ENCODE data around the gene MDM2.
"Not testable (repeated sequence)": the region's sequence is repeated elsewhere in the genome, so short reads cannot be mapped to it uniquely, and the experiment has no call there.

The MDM2 gene

DNA sequence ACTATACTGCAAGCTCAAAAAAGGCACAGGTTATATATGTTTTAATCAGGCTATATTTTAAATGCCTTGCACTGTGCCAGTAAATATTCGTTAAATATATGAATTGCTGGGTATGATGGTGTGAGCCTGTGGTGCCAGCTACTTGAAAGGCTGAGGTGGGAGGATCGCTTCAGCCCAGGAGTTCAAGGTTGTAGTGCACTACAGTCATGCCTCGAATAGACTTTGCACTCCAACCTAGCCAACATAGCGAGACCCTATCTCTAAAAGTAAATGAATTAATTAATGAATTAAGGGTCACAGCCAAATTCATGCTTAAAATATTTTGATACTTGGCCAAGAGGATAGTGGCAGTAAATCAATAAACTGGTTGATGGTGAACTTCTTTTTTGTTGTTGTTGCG lies 22.2 kb upstream of the MDM2 start:
- DNase-seq (ENCODE audit: low read depth in 2 of 2) = no peak

DNA sequence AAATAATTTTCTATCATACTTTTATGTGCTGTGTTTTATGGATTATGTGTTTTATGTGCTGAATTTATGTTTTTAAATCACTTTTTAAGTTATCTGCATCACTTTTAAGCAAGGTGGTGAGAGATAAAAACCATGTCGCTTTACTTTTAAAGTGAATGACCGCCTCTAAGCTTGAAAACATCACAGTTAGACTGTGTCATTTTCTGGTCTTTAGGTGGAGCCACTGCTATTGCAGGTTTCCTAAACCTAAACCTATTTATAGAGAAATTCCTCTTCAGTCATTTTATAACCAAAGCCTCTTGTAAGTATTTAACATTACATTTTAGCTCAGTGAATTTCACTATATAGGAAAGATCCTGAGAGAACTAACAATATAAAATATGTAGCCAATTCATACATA lies 21.0 kb upstream of the MDM2 start:
- DNase-seq (ENCODE audit: low read depth in 2 of 2) = no peak

DNA sequence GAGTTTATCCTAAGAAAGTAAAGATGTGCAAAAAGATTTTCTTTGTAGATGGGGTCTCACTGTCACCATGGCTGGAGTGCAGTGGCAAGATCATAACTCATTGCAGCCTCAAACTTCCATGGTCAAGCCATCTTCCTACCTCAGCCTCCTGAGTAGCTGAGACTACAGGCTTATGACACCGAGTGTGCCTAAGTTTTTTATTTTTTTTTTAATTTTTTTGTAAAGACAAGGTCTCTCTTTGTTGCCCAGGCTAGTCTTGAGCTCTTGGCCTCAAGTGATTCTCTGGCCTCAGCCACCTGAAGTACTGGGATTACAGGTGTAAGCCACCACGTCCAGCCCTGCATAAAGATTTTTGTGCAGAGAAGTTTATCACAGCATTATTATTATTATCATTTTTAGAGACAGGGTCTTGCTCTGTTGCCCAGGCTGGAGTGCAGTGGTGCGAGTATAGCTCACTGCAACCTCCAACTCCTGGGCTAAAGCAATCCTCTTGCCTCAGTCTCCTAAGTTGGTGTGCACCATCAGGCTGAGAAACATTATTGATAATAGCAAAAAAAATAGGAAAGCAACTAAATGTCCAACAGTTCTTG lies 19.3 kb upstream of the MDM2 start:
- no peak for DNase-seq (ENCODE audit: low read depth in 2 of 2)

DNA sequence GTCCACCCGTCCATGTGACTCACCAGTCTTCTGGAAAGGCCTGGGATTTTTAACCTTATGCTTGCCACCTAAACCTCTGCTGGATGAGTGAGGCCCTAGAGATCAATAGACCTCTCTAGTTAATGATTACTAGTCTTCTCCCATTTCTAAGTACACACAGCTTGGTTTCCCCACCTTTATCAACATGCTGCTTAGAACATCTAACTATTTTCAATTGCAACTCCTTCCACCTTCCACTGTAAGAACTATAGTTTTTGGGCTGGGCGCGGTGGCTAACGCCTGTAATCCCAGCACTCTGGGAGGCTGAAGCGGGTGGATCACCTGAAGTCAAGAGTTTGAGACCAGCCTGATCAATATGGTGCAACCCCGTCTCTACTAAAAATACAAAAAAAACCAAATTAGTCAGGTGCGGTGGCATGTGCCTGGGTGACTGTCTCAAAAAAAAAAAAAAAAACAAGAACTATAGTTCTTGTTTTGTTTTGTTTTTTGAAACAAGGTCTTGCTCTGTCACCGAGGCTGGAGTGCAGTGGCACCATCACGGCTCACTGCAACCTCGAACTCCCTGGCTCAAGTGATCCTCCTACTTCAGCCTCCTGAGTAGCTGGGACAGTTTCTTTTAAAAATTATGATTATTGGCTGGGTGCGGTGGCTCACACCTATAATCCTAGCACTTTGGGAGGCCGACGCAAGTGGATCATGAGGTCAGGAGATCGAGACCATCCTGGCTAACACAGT lies 18.7 kb upstream of the MDM2 start:
- no peak for DNase-seq (ENCODE audit: low read depth in 2 of 2)

DNA sequence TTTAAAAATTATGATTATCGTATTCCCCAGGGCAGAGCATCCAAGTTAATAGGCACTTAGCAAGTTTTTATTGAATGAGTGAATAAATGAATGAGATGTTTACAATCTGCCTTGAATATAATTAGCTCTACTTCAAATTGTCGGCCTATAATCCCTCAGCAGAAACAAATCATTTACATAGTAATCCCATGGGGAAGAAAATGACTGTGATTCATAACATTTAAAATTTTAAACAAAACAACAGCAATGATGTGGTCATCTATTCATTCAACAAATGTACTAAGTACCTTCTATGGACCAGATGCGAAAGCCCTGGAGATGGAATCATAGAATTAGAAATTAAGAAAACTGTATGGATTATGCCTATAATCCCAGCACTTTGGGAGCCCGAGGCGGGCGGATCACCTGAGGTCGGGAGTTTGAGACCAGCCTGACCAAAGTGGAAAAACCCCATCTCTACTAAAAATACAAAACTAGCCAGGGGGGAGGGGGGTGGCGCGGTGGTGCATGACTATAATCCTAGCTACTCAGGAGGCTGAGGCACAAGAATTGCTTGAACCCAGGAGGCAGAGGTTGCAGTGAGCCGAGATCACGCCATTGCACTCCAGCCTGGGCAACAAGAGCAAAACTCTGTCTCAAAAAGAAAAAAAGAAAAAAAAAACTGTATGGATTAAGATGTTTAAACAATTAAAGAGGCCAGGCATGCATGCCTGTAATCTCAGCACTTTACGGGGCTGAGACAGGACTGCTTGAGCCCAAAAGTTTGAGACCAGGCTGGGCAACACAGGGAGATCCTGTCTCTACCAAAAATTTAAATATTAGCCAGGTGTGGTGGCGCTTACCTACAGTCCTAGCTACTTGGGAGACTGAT lies 17.7 kb upstream of the MDM2 start:
- no peak for DNase-seq (ENCODE audit: low read depth in 2 of 2)

DNA sequence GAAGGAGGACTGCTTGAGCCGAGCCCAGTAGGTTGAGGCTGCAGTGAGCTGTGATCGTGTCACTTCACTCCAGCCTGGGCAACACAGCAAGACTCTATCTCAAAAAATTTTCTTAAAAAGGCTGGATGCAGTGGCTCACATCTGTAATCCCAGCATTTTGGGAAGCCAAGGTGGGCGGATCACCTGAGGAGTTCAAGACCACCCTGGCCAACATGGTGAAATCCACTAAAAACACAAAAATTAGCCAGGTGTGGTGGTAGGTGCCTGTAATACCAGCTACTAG lies 17.1 kb upstream of the MDM2 start:
- no peak for DNase-seq (ENCODE audit: low read depth in 2 of 2)

DNA sequence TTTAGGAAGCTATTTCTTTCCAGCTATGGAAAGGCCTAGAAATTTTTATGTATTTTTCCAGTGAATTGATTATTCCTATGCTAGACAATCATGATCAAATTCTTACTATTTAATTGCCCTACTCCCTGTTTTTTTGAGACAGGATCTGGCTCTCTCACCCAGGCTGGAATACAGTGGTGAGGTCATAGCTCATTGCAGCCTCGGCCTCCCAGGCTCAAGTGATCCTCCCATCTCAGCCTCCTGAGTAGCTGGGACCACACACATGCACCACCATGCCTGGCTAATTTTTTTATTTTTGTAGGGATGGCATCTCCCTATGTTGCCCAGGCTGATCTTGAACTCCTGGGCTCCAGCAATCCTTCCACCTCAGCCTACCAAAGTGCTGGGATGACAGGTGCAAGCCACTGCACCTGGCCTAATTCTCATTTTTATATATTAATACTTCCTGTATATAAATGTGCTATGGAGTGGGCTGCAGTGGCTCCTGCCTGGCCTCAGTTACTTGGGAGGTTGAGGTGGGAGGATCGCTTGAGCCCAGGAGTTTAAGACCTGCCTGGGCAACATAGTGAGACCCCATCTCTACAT lies 16.0 kb upstream of the MDM2 start:
- DNase-seq (ENCODE audit: low read depth in 2 of 2) = no peak

DNA sequence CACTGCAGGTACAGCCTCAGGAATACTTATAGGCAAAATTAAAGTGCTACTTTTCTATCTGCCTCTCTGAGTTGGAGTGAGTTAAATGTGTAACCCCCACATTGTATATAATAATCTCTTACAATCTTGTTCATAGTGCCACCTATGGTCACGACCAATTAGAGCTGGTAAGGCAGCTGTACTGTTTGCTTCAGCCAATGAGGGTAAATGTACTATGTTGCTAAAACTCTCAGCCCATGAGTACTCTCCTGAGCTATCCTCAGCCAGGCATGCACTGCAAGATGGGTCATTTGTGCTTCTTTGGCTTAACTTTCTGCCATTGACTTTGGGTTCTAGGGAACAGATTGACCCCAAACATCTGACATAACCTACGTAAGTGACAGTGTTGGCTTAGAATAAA lies 15.0 kb upstream of the MDM2 start:
- DNase-seq (ENCODE audit: low read depth in 2 of 2) = no peak

DNA sequence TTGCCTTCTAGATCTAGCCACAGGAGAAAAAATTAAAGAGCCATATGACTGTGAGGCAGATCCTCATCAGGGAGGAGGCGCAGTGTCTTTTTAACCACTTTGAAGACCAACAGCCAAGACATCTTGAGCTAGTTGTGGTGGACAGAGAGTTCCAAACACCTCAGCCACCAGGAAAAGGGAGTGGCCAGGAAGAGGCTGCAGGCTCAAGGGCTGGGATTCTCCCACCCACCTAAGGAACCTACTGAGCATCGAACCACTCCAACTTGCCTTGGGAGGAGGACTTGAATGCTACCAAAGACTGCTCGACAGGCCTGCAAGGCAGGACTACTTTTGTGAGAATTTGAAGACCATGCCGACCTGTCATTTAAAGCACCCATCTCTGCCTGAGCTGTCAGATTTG lies 14.5 kb upstream of the MDM2 start:
- DNase-seq (ENCODE audit: low read depth in 2 of 2) = no peak

DNA sequence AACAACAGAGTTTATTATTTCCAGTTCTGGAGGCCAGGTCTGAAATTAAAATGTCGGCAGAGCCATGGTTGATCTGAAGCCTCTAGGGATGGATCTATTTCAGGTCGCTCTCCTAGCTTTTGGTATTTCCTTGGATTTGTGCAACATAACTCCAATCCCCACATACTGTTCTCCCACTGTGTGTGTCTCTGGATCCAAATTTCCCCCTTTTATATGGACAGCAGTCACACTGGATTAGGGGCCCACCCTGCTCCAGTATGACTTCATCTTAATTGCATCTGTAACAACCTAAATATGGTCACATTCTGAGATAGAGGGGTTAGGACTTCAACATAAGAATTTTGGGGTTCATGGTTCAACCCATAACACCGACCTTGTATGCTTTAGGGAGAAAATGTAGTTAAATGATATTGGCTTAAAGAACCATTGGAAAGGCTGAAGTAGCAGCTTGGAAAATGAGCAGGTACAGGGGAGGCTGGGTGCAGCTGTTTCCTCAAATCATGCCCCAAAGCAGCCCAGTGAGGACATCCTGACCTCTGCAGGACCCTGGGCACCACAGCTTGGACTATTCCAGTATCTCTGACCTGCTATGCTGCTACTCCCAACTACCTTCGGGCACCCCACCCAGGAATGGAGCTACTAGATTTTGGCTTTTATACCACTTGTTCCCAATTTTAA lies 13.9 kb upstream of the MDM2 start:
- no peak for DNase-seq (ENCODE audit: low read depth in 2 of 2)

DNA sequence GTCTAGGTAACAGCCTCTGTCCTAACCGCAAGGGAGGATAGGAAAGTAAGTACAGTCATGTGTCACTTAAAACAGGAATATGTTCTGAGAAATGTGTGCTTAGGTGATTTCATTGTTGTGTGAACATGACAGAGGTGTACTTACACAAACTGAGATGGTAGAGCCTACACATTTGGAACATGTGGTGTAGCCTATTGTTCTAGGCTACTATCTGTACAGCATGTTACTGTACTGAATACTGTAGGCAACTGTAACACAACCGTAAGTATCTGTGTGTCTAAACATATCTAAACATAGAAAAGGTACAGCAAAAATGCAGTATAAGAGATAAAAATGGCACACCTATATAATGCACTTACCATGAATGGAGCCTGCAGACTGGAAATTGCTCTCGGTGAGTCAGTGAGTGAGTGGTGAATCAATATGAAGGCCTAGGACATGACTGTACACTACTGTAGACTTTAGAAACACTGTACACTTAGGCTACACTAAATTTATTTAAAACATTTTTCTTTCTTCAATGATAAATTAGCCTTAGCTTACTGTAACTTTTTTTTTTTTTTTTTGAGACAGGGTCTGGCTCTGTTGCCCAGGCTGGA lies 13.2 kb upstream of the MDM2 start:
- DNase-seq (ENCODE audit: low read depth in 2 of 2) = no peak

DNA sequence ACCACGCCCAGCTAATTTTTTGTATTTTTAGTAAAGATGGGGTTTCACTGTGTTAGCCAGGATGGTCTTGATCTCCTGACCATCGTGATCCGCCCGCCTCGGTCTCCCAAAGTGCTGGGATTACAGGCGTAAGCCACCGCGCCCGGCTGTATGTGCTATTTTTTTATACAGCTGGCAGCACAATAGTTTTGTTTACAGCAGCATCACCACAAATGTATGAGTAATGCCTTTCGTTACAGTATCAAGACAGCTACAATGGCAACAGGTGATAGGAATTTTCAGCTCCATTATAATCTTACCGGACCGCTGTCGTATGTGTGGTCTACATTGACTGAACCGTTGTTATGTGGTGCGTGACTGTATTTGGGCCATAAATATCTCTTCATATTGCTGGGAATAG lies 11.6 kb upstream of the MDM2 start:
- DNase-seq (ENCODE audit: low read depth in 2 of 2) = no peak

DNA sequence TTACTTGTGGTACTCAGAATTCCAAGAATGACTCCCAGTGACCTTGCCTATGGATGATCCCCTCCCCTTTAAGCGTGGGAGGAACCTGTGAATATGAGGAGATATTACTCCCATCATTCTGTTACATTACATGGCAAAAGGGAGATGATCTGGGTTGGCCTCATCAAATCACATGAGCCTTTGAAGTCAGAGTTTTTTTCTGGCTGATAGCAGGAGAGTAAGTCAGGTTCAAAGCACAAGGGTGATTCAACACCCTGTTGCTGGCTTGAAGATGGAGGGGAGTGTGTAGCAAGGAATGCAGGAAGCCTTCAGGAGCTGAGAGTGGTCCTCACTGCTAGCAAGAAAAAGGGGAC lies 9.1 kb upstream of the MDM2 start:
- DNase-seq (ENCODE audit: low read depth in 2 of 2) = no peak

DNA sequence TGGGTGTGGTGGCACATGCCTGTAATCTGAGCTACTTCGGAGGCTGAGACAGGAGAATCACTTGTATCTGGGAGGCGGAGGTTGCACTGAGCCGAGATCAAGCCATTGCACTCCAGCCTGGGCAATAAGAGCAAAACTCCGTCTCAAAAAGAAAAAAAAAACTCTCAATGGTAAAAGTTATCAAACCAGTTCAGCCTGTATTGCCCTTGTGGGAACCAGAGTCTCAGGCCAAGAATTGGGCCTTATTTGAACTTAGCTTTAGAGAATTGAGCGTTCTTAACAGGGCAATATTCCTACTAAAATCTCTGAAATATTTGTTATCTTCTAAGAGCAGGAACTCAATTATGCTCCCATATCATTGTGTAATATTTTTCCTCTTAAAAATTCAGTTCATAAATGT lies 7.7 kb upstream of the MDM2 start:
- no peak for DNase-seq (ENCODE audit: low read depth in 2 of 2)

DNA sequence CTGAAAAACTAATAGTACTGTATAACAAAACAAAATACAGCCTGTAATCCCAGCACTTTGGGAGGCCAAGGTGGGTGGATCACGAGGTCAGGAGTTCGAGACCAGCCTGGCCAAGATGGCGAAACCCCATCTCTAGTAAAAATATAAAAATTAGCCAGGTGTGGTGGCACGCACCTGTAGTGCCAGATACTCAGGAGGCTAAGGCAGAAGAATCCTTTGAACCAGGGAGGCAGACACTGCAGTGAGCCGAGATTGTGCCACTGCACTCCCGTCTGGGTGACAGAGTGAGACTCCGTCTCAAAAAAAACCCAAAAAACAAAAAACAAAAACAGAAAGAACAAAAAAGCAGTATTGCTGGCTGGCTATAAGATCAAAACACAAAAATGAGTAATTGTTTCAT lies 6.9 kb upstream of the MDM2 start:
- DNase-seq (ENCODE audit: low read depth in 2 of 2) = not testable (repeated sequence)

DNA sequence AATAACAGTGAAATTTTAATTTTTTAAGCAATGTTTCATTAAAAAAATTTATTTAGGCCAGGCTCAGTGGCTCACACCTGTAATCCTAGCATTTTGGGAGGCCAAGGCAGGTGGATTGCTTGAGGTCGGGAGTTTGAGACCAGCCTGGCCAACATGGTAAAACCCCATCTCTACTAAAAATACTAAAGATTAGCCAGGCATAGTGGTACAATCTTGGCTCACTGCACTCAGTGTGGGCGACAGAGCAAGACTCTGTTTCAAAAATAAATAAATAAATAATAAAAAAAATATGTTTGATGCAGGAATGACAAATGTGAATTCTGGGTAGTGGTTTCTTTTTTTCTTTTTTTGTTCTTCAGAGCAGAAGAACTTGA lies 5.6 kb upstream of the MDM2 start:
- DNase-seq (ENCODE audit: low read depth in 2 of 2) = not testable (repeated sequence)

DNA sequence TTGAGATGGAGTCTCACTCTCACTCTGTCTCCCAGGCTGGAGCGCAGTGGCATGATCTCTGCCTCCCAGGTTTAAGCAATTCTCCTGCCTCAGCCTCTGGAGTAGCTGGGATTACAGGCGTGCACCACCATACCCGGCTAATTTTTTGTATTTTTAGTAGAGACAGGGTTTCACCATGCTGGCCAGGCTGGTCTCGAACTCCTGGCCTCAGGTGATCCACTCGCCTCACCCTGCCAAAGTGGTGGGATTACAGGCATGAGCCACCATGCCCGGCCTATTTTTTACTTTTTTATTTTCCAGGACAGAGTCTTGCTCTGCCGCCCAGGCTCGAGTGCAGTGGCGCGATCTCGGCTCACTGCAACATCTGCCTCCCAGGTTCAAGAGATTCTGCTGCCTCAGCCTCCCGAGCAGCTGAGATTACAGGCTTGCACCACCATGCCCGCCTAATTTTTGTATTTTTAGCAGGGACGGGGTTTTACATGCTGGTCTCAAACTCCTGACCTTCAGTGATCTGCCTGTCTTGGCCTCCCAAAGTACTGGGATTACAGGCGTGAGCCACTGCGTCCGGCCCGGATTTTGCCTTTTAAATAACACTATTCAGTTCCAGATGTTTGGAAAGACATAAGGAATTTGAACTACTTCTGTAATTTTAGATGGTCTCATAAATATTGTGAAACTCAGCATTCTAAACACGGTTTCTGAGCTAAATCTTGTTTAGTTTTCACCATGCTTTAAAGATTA lies 4.9 kb upstream of the MDM2 start:
- not testable (repeated sequence) for DNase-seq (ENCODE audit: low read depth in 2 of 2)

DNA sequence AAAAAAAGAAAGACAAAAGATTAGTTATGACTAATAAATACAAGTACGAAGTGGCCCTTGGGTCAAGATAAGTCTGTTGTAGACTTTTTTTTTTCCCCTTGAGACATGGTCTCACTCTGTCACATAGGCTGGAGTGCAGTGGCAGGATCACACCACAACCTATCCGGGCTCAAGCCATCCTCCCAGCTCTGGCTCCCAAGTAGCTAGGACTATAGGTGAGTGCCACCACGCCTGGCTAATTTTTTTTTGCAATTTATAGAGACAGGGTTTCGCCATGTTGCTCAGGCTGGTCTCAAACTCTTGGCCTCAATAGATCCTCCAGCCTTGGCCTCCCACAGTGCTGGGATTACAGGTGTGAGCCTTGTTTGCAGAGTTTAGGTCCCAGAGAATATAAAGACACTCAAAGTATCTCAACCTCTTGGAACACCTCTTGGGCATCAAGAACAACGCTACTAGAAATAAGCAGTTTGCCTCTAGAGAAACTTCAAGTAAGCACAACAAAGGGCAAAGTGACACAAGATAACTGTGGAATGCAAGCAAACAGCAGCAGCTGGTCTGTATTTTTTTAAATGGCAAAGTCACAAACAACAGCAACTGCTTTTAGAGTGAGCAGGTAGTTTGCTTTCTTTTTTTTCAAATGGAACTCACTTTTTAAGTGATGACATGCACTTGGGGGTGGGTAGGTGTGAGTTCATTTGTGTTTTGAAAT lies 3.9 kb upstream of the MDM2 start:
- no peak for DNase-seq (ENCODE audit: low read depth in 2 of 2)

DNA sequence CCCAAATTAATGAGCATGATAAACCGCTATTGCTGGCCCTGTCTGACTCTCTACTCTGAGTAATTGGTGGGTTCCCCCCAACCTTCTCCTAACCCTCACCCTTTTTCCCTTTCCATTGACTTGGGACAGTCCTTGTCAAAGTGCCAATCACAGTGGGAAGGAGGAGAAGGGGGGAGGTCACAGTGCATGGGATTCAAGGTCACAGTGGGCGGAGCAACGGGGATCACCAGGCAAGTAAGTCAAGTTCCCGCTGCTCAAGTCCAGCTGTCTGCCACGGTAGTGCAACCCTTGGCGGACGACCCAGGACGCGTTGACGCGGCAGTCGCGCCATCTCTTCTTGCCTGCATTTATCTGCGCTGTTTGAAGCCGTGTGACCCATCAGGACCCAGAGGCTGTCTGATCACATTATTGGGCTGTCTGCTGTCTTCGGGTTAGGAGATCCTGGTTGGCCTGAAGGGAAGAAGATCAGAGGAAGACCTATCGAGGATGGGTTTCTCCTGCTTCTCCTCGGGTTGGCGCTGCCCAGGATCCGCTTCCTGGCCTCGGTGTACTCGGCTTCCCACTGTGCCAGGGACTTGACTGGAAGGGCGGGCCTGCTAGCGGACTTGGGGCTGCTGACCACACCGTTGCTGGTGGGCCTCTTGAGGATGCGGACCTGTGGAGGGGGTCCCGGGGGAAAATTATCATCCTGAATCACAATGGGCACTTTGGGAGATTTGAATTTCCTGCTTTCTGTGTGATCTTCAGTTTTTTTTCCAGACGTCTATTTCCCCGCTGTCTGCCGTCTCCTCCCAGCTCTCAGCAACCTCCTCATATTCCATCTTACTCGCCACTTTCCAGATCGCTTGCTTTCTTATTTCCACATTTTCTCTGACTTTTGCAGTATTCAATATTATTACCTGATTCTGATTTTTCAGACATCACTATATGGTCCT lies 3.1 kb upstream of the MDM2 start:
- no peak for DNase-seq (ENCODE audit: low read depth in 2 of 2)
